K562 (cell line): Measurements from ENCODE around the gene RINL. TPM values are rescaled to one million over a fixed set of nuclear protein-coding genes. Genes with fewer than 3 reads are reported as not detected.

Source experiments
- DMBX1 ChIP-seq: fragments of 250-450 bp; sonication (Bioruptor Pico); IDR thresholded peaks from 2 replicates; pipeline ENCODE4 v1.8.0; 2022; ENCODE audit warnings: inconsistent platforms, mild to moderate bottlenecking, moderate library complexity, borderline replicate concordance
- HNRNPLL ChIP-seq: fragments of 200-400 bp; formaldehyde crosslinking; IDR thresholded peaks from 2 replicates; pipeline ENCODE4 v1.6.1; 2017; ENCODE audit warnings: low read length, low read depth, mild to moderate bottlenecking; ENCODE audit not compliant: poor library complexity, severe bottlenecking
- MAFK ChIP-seq: IDR thresholded peaks from 2 replicates; pipeline ENCODE4 v1.6.1; 2011; ENCODE audit warnings: low read length, improper control_type of control experiment
- MTA2 ChIP-seq: fragments of 450-650 bp; IDR thresholded peaks from 2 replicates; pipeline ENCODE4 v1.6.1; 2016; ENCODE audit warnings: low read depth
- SMARCA5 ChIP-seq: fragments of 450-650 bp; IDR thresholded peaks from 2 replicates; pipeline ENCODE4 v1.6.1; 2016
- ZNF79 ChIP-seq: fragments of 250-450 bp; sonication (Bioruptor Pico); IDR thresholded peaks from 2 replicates; pipeline ENCODE4 v1.4.0; 2020; ENCODE audit warnings: low read depth, mild to moderate bottlenecking, moderate library complexity
- polyA plus RNA-seq, 8 experiments: library from polyadenylated mRNA; depleted of rRNA in 4 of 8; stranded (reverse) in 5 of 8; unstranded in 3 of 8; fragments of >200 nt; fragmentation: Nextera tagmentation in 2 of 8; fragmentation: Illumina TruSeq in 1 of 8; extraction: Ambion mirVana in 2 of 8; extraction: Trizol in 1 of 8; gene quantifications; 2 replicates each; pipeline versions ENCODE4 v1.2.1 to v1.2.3, GENCODE V29; 2011 to 2014; ENCODE audit warnings: inconsistent platforms in 1 of 8, missing spikeins in 1 of 8
- total RNA-seq, 7 experiments: library from RNA; depleted of rRNA in 6 of 7; stranded (reverse); fragments of >200 nt in 6 of 7; fragmentation: Illumina TruSeq in 2 of 7; extraction: Trizol in 2 of 7; gene quantifications; 2 replicates each; pipeline versions ENCODE4 v1.2.1 to v1.2.3, GENCODE V29; 2011 to 2021; ENCODE audit warnings: low replicate concordance in 1 of 7
- TF ChIP-seq, protein P1 (sequence below): fragments of 450-650 bp; formaldehyde crosslinking; IDR thresholded peaks from 2 replicates; pipeline ENCODE4 v1.4.0; 2022; ENCODE audit warnings: mild to moderate bottlenecking, moderate library complexity
- TF ChIP-seq, protein P2 (sequence below), 2 experiments: fragments of 450-650 bp; formaldehyde crosslinking in 1 of 2; IDR thresholded peaks; 2 replicates each; pipeline versions ENCODE4 v1.4.0 to v1.6.1; 2014 to 2020; ENCODE audit warnings: mild to moderate bottlenecking in 2 of 2, borderline replicate concordance in 1 of 2, low read depth in 1 of 2
- TF ChIP-seq, protein P3 (sequence below), 2 experiments: fragments of 450-650 bp; IDR thresholded peaks; 2 replicates each; pipeline ENCODE4 v1.6.1; 2016; ENCODE audit warnings: mild to moderate bottlenecking in 2 of 2, borderline replicate concordance in 1 of 2, low read depth in 1 of 2, moderate library complexity in 1 of 2

Gene RINL
- total and polyA plus RNA-seq, 9 of the 15 experiments (the other 6 are each of a cell fraction or from before 2014, with no cell fraction given): 0.82 to 10.9 (median 4.9) TPM

DNA sequence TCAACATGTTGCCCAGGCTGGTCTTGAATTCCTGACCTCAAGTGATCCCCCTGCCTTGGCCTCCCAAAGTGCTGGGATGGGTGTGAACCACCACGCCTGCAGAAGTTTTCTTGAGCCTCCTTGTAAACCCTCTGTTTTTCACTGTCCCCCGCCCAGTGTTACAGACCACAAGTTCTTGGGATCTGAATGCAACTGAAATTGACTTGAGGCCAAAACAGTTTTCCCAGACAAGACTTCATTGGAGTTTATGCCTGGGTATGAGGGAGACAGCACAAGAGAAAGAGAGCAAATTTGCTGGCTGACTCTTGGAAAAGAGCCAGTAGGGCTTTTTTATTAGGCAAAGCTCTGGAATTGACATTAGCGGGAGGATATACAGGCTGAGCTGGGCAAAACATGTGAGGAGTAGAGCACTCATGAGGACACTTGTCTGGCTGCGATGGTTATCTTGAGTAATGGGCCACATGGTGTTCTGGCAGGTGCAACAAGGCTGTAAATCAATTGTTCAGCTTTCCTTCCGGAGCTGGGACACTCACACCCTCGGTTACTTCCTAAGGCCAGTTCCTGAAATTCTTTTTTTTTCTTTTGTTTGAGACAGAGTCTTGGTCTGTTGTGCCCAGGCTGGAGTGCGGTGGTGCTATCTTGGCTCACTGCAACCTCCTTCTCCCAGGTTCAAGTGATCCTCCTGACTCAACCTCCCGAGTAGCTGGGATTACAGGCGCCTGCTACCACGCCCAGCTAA lies 15.6 kb downstream of the RINL start (continued):
- TF ChIP-seq ZNF79 (CRISPR knock-in tag) (no peak), DMBX1 (no peak; the same call in 1 of the 2 replicates), MTA2 (peak; percentile 57; the same call in 1 of the 2 replicates), HNRNPLL (no peak), SMARCA5 (no peak), MAFK (no peak)
- TF ChIP-seq, protein P1, sequence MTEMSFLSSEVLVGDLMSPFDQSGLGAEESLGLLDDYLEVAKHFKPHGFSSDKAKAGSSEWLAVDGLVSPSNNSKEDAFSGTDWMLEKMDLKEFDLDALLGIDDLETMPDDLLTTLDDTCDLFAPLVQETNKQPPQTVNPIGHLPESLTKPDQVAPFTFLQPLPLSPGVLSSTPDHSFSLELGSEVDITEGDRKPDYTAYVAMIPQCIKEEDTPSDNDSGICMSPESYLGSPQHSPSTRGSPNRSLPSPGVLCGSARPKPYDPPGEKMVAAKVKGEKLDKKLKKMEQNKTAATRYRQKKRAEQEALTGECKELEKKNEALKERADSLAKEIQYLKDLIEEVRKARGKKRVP: no peak
- TF ChIP-seq, protein P2, sequence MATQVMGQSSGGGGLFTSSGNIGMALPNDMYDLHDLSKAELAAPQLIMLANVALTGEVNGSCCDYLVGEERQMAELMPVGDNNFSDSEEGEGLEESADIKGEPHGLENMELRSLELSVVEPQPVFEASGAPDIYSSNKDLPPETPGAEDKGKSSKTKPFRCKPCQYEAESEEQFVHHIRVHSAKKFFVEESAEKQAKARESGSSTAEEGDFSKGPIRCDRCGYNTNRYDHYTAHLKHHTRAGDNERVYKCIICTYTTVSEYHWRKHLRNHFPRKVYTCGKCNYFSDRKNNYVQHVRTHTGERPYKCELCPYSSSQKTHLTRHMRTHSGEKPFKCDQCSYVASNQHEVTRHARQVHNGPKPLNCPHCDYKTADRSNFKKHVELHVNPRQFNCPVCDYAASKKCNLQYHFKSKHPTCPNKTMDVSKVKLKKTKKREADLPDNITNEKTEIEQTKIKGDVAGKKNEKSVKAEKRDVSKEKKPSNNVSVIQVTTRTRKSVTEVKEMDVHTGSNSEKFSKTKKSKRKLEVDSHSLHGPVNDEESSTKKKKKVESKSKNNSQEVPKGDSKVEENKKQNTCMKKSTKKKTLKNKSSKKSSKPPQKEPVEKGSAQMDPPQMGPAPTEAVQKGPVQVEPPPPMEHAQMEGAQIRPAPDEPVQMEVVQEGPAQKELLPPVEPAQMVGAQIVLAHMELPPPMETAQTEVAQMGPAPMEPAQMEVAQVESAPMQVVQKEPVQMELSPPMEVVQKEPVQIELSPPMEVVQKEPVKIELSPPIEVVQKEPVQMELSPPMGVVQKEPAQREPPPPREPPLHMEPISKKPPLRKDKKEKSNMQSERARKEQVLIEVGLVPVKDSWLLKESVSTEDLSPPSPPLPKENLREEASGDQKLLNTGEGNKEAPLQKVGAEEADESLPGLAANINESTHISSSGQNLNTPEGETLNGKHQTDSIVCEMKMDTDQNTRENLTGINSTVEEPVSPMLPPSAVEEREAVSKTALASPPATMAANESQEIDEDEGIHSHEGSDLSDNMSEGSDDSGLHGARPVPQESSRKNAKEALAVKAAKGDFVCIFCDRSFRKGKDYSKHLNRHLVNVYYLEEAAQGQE (IDR thresholded peaks at IDR 0.05; ENCODE audit: borderline replicate concordance): peak; percentile 40; the same call in 1 of the 2 replicates
- TF ChIP-seq, protein P2 (CRISPR knock-in tag; IDR thresholded peaks at IDR 0.05; ENCODE audit: low read depth): no peak
- TF ChIP-seq, protein P3, sequence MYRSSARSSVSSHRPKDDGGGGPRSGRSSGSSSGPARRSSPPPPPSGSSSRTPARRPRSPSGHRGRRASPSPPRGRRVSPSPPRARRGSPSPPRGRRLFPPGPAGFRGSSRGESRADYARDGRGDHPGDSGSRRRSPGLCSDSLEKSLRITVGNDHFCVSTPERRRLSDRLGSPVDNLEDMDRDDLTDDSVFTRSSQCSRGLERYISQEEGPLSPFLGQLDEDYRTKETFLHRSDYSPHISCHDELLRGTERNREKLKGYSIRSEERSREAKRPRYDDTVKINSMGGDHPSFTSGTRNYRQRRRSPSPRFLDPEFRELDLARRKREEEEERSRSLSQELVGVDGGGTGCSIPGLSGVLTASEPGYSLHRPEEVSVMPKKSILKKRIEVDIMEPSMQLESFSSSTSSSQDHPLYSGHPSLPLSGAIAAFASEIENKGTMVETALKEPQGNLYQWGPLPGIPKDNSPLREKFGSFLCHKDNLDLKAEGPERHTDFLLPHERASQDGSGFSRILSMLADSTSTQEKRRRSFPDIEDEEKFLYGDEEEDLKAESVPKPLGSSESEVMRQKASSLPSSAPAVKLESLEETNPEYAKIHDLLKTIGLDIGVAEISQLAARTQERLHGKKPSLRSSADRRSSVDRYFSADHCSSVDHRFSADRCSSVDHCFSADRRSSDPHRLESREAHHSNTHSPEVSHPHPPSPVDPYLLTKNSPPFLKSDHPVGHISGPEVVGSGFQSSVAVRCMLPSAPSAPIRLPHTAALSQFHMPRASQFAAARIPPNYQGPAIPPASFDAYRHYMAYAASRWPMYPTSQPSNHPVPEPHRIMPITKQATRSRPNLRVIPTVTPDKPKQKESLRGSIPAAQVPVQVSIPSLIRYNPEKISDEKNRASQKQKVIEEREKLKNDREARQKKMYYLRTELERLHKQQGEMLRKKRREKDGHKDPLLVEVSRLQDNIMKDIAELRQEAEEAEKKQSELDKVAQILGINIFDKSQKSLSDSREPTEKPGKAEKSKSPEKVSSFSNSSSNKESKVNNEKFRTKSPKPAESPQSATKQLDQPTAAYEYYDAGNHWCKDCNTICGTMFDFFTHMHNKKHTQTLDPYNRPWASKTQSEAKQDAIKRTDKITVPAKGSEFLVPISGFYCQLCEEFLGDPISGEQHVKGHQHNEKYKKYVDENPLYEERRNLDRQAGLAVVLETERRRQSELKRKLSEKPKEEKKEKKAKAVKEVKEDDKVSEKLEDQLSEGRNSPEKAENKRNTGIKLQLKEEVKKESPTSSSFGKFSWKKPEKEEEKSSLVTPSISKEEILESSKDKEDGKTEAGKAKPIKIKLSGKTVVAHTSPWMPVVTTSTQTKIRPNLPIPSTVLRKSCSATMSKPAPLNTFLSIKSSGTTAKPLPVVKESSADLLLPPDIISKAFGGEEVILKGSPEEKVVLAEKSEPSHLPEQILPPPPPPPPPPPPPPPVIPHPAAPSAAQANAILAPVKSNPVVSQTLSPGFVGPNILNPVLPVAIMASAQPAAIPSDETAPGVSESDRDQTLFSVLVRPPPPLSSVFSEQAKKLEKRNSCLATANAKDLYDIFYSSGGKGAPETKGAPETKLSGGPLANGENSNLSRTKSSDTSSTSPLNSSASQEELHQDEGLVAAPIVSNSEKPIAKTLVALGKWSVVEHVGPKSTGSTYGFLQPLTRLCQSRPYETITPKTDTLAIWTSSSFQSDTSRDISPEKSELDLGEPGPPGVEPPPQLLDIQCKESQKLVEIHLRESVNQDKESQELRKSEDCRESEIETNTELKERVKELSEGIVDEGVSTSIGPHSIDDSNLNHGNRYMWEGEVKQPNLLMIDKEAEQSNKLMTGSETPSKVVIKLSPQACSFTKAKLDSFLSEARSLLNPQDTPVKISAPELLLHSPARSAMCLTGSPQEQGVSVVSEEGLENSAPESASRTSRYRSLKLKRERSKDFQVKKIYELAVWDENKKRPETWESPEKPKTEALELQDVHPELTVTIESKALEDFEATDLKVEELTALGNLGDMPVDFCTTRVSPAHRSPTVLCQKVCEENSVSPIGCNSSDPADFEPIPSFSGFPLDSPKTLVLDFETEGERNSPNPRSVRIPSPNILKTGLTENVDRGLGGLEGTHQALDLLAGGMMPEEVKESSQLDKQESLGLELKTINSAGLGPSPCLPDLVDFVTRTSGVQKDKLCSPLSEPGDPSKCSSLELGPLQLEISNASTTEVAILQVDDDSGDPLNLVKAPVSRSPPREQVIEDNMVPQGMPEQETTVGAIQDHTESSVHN (IDR thresholded peaks at IDR 0.05; ENCODE audit: borderline replicate concordance in 1 of 2, low read depth in 1 of 2): peak in 1 of 2 experiments; percentile 94; a peak in 2 of 4 replicates
